Large intestine (tissue), 3 donors: ENCODE measurements around the gene PBXIP1. TPM values are rescaled to one million over a fixed set of nuclear protein-coding genes. Genes with fewer than 3 reads are reported as not detected.

Experiments used
- DNase-seq, 2 donors: peaks; one replicate each; pipeline versions ENCODE4 v3.0.0 to v3.0.0-alpha.2; 2013
- H3K27ac ChIP-seq: one replicate; pipeline ENCODE4 v1.5.1; 2013; ENCODE audit warnings: low read length
- H3K27me3 ChIP-seq: 2 replicates; pipeline ENCODE4 v1.6.1; 2013; ENCODE audit warnings: low read length; ENCODE audit not compliant: control insufficient read depth, insufficient read depth
- H3K36me3 ChIP-seq: 2 replicates; pipeline ENCODE4 v1.6.1; 2013; ENCODE audit warnings: low read length; ENCODE audit not compliant: control insufficient read depth, insufficient read depth
- H3K4me1 ChIP-seq: one replicate; pipeline ENCODE4 v1.6.1; 2013; ENCODE audit warnings: low read length; ENCODE audit not compliant: control insufficient read depth, insufficient read depth
- H3K4me3 ChIP-seq: one replicate; pipeline ENCODE4 v1.5.1; 2013; ENCODE audit warnings: low read length
- H3K9me3 ChIP-seq: one replicate; pipeline ENCODE4 v1.6.1; 2013; ENCODE audit warnings: mild to moderate bottlenecking, low read depth, low read length, moderate library complexity; ENCODE audit not compliant: control insufficient read depth
- WGBS: methylation state at CpG from one replicate; pipeline ENCODE4 v1.1.5; 2013; ENCODE audit warnings: low lambda C conversion rate; ENCODE audit not compliant: insufficient coverage; 5-methylcytosine and 5-hydroxymethylcytosine counted together
- polyA plus RNA-seq: library from polyadenylated mRNA; unstranded; fragments of 120-200 nt; gene quantifications from one replicate; pipeline ENCODE4 v1.2.1, GENCODE V29; 2013

The PBXIP1 gene
- polyA plus RNA-seq, 1 donor: 78.8 TPM

DNA sequence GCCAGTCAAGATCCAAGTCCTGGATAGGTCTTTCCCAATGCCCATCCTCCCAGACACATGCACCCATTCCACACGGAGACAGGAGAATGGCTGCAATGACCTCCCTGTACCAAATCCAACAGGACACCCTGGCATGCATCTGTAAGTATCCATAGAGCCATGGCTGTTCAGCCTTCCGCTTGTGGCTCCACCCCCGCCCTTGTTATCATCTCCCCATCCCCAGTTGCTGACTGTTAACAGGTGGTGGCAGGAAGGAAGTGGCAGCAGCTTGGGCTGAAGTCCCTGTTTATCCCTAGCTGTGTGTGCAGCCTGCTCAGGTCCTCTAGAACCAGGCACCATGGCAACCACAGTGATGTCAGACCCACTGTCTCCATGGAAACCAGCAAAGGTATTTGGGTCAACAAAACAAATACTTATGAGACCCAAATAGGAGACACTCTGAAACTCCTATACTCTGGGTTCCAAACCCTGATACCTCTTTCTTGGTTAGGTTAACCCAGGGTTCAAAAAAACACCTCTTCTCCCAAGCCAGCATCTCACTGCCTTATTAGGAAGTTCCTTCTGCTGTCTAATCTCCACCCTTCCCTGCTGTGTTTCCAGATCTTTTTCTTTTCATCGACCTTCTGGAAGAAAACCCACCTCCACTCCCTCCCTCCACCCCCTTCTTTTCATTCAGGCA lies 721 bp downstream of the PBXIP1 start:
- Histone ChIP-seq H3K4me1 (peaks cover 32% of the 10 kb centered on the region), H3K36me3 (peaks cover 35% of the 10 kb centered on the region), H3K27ac (peak overlapping the region; percentile 71), H3K27me3 (no peaks in the 10 kb centered on the region), H3K9me3 (no peaks in the 10 kb centered on the region), H3K4me3 (peak overlapping the region; percentile 56)
- WGBS: 0% methylated on average over 1 of the region's 4 CpGs
- DNase-seq: peak; percentile 82 to 87

DNA sequence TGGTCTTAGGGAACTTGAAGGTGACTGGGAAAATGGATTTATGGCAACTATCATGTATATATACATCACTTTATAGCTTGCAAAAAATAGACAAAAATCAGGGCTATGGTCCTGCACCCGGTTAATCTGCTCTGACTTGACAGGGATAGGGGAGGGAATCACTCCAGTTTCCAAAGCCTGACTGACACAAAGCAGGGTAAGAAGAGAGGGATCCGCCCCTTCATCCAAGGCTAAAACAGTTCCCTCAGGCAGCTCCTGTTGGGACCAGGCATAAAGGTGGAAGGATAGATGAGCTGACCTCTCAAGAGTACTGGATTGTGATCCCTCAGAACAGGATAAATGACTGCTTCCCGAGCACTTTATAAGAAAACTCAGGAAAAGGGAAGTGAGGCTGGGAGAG lies 1.4 kb downstream of the PBXIP1 start:
- Histone ChIP-seq H3K27me3 (no peaks in the 10 kb centered on the region), H3K4me1 (peaks cover 32% of the 10 kb centered on the region), H3K27ac (peak overlapping the region; percentile 26), H3K4me3 (no peak overlapping the region), H3K9me3 (no peaks in the 10 kb centered on the region), H3K36me3 (peaks cover 32% of the 10 kb centered on the region)
- no CpG with 5 or more reads among the region's 3 CpGs for WGBS
- DNase-seq: no peak

DNA sequence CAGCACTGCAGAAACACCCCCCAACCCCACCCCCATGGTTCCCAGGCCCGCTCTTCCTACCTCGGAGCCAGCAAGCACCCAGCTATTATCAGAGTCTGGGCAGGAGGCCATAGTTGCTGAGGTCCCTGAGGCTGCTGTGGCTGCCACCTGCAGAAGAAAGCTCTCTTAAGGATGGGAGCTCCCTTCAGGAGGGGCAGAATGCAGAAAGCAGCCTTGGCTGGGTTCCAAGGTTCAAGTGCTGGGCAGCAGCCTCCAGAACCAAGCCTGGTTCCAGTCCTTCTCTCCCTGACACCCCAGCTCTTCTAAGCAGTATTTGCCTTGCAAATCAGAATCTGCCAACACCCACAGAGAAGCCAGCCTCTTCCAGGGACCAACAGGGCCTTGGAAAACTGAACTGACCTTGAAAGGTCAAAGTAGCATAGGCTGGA lies 2.3 kb downstream of the PBXIP1 start:
- Histone ChIP-seq H3K27ac (no peak overlapping the region), H3K9me3 (no peaks in the 10 kb centered on the region), H3K36me3 (peaks cover 26% of the 10 kb centered on the region), H3K27me3 (no peaks in the 10 kb centered on the region), H3K4me3 (no peak overlapping the region), H3K4me1 (peaks cover 32% of the 10 kb centered on the region)
- WGBS: no CpG with 5 or more reads among the region's 2 CpGs
- DNase-seq: no peak

DNA sequence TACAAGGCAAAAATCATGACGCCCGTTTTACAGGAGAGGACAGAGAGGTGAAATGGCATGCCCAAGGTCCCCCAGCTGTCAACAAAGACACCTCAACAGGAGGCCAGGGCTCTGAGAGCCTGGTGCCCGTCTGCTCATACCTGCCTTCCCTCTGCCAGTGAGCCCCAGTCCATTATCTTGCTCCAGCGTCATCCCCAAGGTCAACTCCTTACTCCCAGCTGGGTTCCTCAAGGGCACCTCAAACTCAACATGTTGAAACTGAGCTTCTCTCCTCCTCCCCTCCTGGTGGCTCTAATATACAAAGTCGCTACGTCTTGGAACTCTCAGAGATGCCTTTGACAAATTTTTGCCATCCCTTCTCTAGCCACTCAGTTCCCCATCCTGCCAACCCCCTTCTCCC lies 3.2 kb downstream of the PBXIP1 start:
- peaks cover 29% of the 10 kb centered on the region for H3K36me3 ChIP-seq
- H3K4me1 ChIP-seq: peaks cover 32% of the 10 kb centered on the region
- H3K27me3 ChIP-seq: no peaks in the 10 kb centered on the region
- H3K27ac ChIP-seq: no peak overlapping the region
- no peak for DNase-seq
- no CpG with 5 or more reads among the region's 6 CpGs for WGBS
- no peaks in the 10 kb centered on the region for H3K9me3 ChIP-seq
- no peak overlapping the region for H3K4me3 ChIP-seq

DNA sequence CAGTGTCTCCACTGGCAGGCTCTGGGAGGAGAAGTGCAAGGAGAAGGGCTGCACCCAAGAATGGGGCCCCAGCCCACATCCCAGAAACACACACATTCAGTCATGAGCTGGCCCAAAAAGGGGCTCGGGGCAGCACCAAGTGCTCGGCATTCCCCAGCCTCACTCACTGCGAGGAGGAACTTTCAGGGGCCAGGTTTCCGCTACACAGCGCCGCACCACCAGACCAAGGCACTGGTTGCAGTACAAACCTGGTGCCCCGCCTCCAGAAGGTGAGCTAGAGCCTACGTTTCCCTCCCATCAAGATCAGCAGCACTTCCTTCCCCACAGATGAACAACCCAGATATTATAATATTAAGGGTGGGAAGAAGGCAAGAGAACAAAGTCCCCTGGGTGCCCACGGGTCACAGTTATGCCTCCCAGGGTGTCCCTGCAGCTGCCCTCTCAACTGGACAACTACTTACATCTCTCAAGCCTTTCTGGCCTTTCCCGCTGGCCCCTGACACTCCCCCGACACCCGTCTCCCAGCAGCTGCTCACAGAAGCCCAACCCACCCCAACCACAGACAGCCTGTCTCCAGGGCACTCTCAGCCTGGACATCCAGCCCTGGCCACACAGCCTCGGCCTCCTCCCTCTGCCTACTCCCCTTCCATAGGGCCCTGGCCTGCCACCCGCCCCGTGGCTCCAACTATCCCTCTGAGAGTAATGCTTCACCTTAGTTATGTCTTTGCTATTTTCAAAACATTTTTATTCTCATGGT lies 3.8 kb downstream of the PBXIP1 start:
- H3K4me1 ChIP-seq: peaks cover 29% of the 10 kb centered on the region
- no CpG with 5 or more reads among the region's 15 CpGs for WGBS

DNA sequence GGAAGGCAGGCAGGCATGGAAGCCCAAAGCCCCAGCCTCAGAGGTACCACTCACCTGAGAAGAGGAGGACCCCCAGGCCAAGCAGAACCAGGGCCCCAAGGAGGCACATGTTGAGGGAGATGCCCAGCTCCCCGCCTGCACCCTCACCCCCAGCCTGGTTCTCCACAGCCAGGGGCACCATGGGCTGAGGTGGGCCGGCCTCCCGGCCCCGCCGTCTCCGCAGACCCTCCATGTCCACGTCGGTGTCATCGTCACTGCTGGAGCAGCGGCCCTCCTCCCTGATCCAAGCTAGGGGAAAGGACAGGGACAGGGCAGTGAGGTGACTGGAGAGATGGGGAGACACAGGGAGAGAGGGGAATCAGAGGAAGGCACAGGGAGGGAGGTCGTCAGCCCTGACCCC lies 7.8 kb downstream of the PBXIP1 start:
- Histone ChIP-seq H3K27me3 (no peaks in the 10 kb centered on the region), H3K4me1 (peaks cover 26% of the 10 kb centered on the region), H3K27ac (no peak overlapping the region), H3K4me3 (no peak overlapping the region), H3K9me3 (no peaks in the 10 kb centered on the region), H3K36me3 (peaks cover 42% of the 10 kb centered on the region)
- no CpG with 5 or more reads among the region's 11 CpGs for WGBS
- DNase-seq: no peak

More for the DNA sequence above, 3.8 kb downstream of the PBXIP1 start:
- H3K4me3 ChIP-seq: no peak overlapping the region
- no peak for DNase-seq
- H3K27ac ChIP-seq: no peak overlapping the region
- no peaks in the 10 kb centered on the region for H3K27me3 ChIP-seq
- H3K9me3 ChIP-seq: no peaks in the 10 kb centered on the region
- H3K36me3 ChIP-seq: peaks cover 34% of the 10 kb centered on the region

DNA sequence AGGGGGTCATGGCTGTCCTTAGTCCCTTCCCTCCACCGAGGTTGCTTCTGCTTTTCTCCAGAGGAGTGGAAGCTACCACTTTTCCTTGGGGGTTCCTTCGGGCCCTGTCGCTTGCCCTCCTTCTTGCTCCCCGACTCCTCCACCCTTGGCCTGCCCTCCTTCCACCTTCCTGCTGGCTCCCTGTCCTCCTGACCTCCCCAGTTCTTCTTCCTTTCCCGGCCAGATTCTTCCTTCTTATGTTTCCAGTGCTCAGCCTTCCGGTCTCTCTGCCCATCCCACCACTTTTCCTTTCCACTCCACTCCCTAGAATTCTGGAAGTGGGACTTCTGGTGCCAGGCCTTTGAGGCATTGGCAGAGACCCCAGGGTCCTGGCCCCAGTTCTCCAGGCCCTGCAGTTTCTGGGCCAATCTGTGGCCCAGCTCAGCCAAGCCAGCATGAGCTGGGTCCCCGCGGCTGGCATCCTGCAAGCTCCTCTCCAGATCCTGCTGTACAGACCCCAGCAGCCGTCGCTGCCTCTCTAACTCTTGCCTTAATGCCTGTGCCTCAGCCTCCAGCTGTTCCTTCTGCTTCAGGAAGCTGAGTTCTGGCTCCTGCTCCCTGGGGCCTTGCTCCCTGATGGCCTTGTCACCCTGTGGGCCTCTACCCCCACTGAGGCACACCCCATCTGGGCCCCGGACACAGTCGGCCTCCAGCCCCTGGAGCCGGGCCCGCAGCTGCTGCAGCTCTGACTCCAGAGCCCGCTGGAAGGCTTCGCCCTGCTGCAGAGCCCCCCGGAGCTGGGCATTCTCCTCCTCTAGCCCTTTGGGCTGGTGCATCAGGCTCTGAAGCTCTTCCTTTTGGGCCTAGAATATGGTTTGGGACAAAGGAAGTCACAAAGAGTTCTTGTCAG lies 9.7 kb downstream of the PBXIP1 start:
- Histone ChIP-seq H3K9me3 (no peaks in the 10 kb centered on the region), H3K4me3 (no peak overlapping the region), H3K27me3 (no peaks in the 10 kb centered on the region), H3K4me1 (peaks cover 40% of the 10 kb centered on the region), H3K27ac (no peak overlapping the region), H3K36me3 (peaks cover 34% of the 10 kb centered on the region)
- no peak for DNase-seq
- WGBS: 80% methylated on average over 2 of the region's 17 CpGs

DNA sequence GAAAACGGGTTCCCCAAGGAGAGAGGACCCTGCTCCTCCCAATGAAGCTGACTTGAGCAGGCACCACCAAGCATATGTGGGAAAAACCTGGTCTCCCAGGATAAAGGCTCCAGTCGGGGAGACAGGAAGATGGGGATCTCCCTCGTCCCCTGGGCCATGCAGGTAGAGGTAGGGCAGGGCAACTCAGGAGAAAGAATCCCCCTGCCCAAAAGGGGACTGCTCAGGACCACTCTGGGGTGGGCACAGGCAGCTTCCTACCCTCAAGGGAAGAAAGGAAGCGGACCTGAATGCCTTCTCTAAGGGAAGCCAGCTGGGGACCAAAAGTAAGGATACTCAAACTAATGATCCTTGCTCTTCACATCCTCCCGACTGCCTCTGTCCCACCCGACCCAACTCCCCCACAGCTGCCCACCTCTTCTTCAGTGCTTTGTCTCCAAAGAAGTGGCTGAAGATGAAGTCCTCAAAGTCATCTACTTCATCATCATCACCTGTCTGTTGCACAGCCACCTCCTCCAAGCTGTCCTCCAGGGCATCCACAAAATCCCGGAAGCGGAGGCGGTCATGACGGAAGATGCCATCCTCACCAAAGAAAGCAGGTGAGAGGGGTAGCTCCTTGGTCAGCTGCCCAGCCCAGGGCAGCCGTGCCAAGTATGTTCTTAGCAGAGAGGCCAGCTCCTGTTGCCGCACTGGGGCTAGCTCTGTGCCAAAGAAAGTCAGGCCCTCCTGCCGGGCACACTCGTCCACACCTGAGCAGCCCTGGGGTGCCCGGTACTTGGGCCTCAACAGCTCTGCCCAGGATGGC lies 10.5 kb downstream of the PBXIP1 start:
- no CpG with 5 or more reads among the region's 15 CpGs for WGBS
- no peak for DNase-seq
- peaks cover 26% of the 10 kb centered on the region for H3K36me3 ChIP-seq
- H3K27me3 ChIP-seq: no peaks in the 10 kb centered on the region
- H3K4me1 ChIP-seq: peaks cover 40% of the 10 kb centered on the region
- H3K4me3 ChIP-seq: no peak overlapping the region
- H3K9me3 ChIP-seq: no peaks in the 10 kb centered on the region
- H3K27ac ChIP-seq: peak overlapping the region; percentile 84

DNA sequence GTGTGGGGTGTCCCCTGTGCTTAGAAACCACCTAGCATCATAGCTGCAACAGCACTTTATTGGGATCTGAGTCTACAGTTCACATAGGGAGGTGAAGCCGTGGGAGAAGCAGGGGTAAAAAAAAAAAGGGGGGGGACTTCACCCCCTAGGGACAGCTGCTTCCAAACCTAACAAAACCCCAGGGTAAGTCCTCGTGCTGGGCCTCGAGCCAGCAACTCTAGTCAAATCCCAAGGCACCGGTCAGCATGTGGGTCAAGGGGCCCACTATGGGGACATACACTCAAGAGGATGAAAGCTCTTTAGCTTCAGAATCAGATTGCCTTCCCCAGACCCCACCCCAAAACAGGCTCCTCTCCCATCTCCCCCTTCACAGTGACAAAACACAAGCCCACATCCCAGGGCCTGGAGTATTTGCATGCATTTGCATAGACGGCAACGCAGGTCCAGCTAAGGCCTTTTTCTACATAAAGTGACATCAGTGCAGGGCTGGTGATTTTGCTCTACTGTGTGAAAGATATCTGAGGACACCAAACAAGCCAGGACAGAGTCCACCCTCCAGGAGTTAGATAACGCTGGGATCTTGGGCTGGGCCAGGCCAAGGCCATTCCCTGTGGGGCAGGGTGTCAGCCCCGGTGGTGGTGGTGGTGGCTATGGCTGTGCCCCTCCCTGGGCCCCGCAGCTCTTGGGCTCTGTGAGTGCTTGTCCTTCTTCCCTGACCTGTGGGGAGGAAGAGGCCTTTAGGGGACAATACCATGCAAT lies 11.3 kb downstream of the PBXIP1 start:
- H3K4me3 ChIP-seq: no peak overlapping the region
- peaks cover 25% of the 10 kb centered on the region for H3K36me3 ChIP-seq
- no peaks in the 10 kb centered on the region for H3K27me3 ChIP-seq
- peak overlapping the region; percentile 84 for H3K27ac ChIP-seq
- WGBS: no CpG with 5 or more reads among the region's 9 CpGs
- DNase-seq: peak; percentile 87 to 93
- no peaks in the 10 kb centered on the region for H3K9me3 ChIP-seq
- peaks cover 40% of the 10 kb centered on the region for H3K4me1 ChIP-seq
